Type B pancreatic cell (in vitro differentiated cells): Measurements from ENCODE around the gene THADA. TPM values are rescaled to one million over a fixed set of nuclear protein-coding genes. Genes with fewer than 3 reads are reported as not detected.

Source experiments
- DNase-seq: peaks from one replicate; pipeline ENCODE4 v3.0.0; 2021; ENCODE audit warnings: mixed read lengths; ENCODE audit not compliant: unreplicated experiment; ENCODE audit errors: extremely low spot score
- H3K27ac Mint-ChIP-seq: 2 replicates; pipeline ENCODE4 v1.8.0; 2021; ENCODE audit warnings: mild to moderate bottlenecking, mixed read lengths
- H3K27me3 Mint-ChIP-seq: 2 replicates; pipeline ENCODE4 v1.8.0; 2021; ENCODE audit warnings: mixed read lengths
- H3K36me3 Mint-ChIP-seq: 2 replicates; pipeline ENCODE4 v1.8.0; 2021; ENCODE audit warnings: mixed read lengths
- H3K4me1 Mint-ChIP-seq: one replicate; pipeline ENCODE4 v1.8.0; 2021; ENCODE audit warnings: mixed read lengths; ENCODE audit not compliant: unreplicated experiment
- H3K4me3 Mint-ChIP-seq: 2 replicates; pipeline ENCODE4 v1.8.0; 2021; ENCODE audit warnings: mild to moderate bottlenecking, mixed read lengths
- H3K9me3 Mint-ChIP-seq: 2 replicates; pipeline ENCODE4 v1.8.0; 2021; ENCODE audit warnings: mixed read lengths
- total RNA-seq: library from RNA; stranded (reverse); gene quantifications from 2 replicates; pipeline ENCODE4 v1.2.1, GENCODE V29; 2021; ENCODE audit warnings: low replicate concordance
- TF ChIP-seq, protein P1 (sequence below): fragments of 200-600 bp; sonication (generic); conservative IDR thresholded peaks from 2 replicates; pipeline ENCODE4 v1.5.0; 2021; ENCODE audit warnings: antibody characterized with exemption, mild to moderate bottlenecking

Gene THADA
- total RNA-seq, 1 donor from 2014 or later: 35.6 TPM

GRCh38 chr2:43344868-43345373 is 250.9 kb downstream of the THADA start:
- TF ChIP-seq, protein P1, sequence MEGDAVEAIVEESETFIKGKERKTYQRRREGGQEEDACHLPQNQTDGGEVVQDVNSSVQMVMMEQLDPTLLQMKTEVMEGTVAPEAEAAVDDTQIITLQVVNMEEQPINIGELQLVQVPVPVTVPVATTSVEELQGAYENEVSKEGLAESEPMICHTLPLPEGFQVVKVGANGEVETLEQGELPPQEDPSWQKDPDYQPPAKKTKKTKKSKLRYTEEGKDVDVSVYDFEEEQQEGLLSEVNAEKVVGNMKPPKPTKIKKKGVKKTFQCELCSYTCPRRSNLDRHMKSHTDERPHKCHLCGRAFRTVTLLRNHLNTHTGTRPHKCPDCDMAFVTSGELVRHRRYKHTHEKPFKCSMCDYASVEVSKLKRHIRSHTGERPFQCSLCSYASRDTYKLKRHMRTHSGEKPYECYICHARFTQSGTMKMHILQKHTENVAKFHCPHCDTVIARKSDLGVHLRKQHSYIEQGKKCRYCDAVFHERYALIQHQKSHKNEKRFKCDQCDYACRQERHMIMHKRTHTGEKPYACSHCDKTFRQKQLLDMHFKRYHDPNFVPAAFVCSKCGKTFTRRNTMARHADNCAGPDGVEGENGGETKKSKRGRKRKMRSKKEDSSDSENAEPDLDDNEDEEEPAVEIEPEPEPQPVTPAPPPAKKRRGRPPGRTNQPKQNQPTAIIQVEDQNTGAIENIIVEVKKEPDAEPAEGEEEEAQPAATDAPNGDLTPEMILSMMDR: no peak

GRCh38 chr2:43343573-43344304 is 252.1 kb downstream of the THADA start:
- no peak for DNase-seq
- H3K4me1 Mint-ChIP-seq: peaks cover 75% of the 10 kb centered on the region

More at GRCh38 chr2:43344868-43345373, 250.9 kb downstream of the THADA start:
- no peaks in the 10 kb centered on the region for H3K27me3 Mint-ChIP-seq
- H3K9me3 Mint-ChIP-seq: no peaks in the 10 kb centered on the region
- H3K36me3 Mint-ChIP-seq: peaks cover 15% of the 10 kb centered on the region
- H3K27ac Mint-ChIP-seq: peak overlapping the region; percentile 90
- no peak for DNase-seq
- peak overlapping the region; percentile 71 for H3K4me3 Mint-ChIP-seq
- H3K4me1 Mint-ChIP-seq: peaks cover 87% of the 10 kb centered on the region

DNA sequence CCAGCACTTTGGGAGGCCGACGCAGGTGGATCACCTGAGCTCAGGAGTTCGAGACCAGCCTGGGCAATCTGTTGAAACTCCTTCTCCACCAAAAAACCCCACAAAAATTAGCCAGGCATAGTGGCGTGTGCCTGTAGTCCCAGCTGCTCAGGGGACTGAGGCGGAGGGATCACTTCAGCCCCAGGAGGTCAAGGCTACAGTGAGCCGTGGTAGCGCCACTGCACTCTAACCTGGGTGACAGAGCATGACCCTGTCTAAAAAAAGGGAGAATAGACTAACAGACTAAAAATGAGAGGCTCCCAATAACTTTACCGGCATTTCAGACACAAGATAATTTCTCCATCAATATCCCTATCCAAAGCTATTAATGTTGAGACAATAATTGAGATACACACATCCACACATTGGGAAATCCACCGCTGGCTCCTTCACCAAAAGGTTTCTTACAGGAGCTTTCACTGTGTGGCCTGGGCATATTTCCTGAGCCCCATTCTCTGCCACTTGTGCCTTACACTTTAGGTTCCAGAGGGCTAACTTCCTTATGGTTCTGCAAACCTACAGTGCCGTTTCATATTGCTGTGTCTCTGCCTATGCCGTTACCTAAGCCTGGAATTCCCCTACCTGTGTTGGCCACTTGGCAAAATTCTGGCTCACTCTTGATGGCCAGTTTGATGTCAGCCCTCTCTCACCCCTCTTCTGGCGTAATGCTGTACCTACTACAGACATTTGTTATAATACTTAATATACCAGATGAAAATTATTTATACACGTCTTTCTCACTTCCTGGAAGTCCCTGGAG is 253.7 kb downstream of the THADA start:
- TF ChIP-seq, protein P1: no peak
- no peak overlapping the region for H3K4me3 Mint-ChIP-seq
- DNase-seq: no peak
- peaks cover 20% of the 10 kb centered on the region for H3K36me3 Mint-ChIP-seq
- H3K4me1 Mint-ChIP-seq: peaks cover 67% of the 10 kb centered on the region
- H3K27me3 Mint-ChIP-seq: no peaks in the 10 kb centered on the region
- H3K9me3 Mint-ChIP-seq: peaks cover 7% of the 10 kb centered on the region
- no peak overlapping the region for H3K27ac Mint-ChIP-seq

More at GRCh38 chr2:43343573-43344304, 252.1 kb downstream of the THADA start:
- Mint-ChIP-seq H3K36me3 (peaks cover 15% of the 10 kb centered on the region), H3K4me3 (peak overlapping the region; percentile 32), H3K27me3 (no peaks in the 10 kb centered on the region), H3K9me3 (peaks cover 3% of the 10 kb centered on the region), H3K27ac (peak overlapping the region; percentile 90)
- TF ChIP-seq, protein P1: no peak

DNA sequence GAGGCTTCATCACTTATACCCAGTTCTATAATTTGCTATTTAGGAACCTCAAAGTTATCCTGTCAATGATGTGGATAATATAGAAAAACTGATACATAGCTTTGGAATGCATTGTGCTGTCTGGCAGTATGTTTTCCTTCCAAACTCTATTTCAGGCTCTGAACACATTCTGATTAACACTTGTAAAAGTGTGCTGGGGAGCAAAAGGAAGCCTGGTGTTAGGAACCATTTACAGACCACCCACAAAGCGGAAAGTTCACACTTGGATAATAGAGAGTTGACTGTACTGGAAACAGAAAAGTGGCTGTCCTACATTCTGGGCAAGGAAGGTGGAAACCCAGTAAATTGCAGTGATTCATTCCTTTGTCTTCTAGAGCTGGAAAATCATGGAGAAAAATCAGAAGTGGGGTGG is 254.9 kb downstream of the THADA start:
- no peaks in the 10 kb centered on the region for H3K27me3 Mint-ChIP-seq
- H3K27ac Mint-ChIP-seq: peak overlapping the region; percentile 57
- peaks cover 27% of the 10 kb centered on the region for H3K36me3 Mint-ChIP-seq
- H3K4me3 Mint-ChIP-seq: peak overlapping the region; percentile 23
- H3K9me3 Mint-ChIP-seq: peaks cover 7% of the 10 kb centered on the region
- DNase-seq: no peak
- peaks cover 68% of the 10 kb centered on the region for H3K4me1 Mint-ChIP-seq
- TF ChIP-seq, protein P1: no peak

- Mint-ChIP-seq H3K27me3 (no peaks in the 10 kb centered on the region), H3K9me3 (peaks cover 7% of the 10 kb centered on the region), H3K36me3 (peaks cover 31% of the 10 kb centered on the region), H3K4me3 (no peak overlapping the region), H3K4me1 (peaks cover 64% of the 10 kb centered on the region), H3K27ac (peak overlapping the region; percentile 57)
- no peak for DNase-seq
- TF ChIP-seq, protein P1: no peak
Measured at GRCh38 chr2:43340066-43340465, 255.8 kb downstream of the THADA start.
